Natural killer cell (primary cell): ENCODE measurements around the gene TECTA. TPM values are rescaled to one million over a fixed set of nuclear protein-coding genes. Genes with fewer than 3 reads are reported as not detected.

Source experiments
- ATAC-seq, 3 donors: fragments of 150-1000 bp in 2 of 3; fragments of 200-7000 bp in 1 of 3; cut with Tn5 transposase; 1 replicate in 1 of 3; 2 replicates in 2 of 3; pipeline ENCODE4 v1.10.0; 2021; ENCODE audit warnings: mild to moderate bottlenecking in 2 of 3, moderate library complexity in 2 of 3
- DNase-seq, 2 donors: peaks; one replicate each; pipeline versions ENCODE4 v3.0.0 to v3.0.0-alpha.2; 2013 to 2021; ENCODE audit warnings: mixed read lengths in 1 of 2
- H3K27ac ChIP-seq: one replicate; pipeline ENCODE4 v1.5.1; 2013; ENCODE audit warnings: mild to moderate bottlenecking, low read length
- H3K27me3 ChIP-seq: one replicate; pipeline ENCODE4 v1.6.1; 2013; ENCODE audit warnings: low read length; ENCODE audit not compliant: control insufficient read depth, insufficient read depth
- H3K36me3 ChIP-seq: one replicate; pipeline ENCODE4 v1.6.1; 2013; ENCODE audit warnings: low read length; ENCODE audit not compliant: control insufficient read depth, insufficient read depth
- H3K4me1 ChIP-seq: one replicate; pipeline ENCODE4 v1.6.1; 2013; ENCODE audit warnings: low read length; ENCODE audit not compliant: control insufficient read depth, insufficient read depth
- H3K4me3 ChIP-seq: one replicate; pipeline ENCODE4 v1.5.1; 2013; ENCODE audit warnings: low read length
- H3K9me3 ChIP-seq: one replicate; pipeline ENCODE4 v1.6.1; 2013; ENCODE audit warnings: low read length; ENCODE audit not compliant: control insufficient read depth, insufficient read depth
- H3K27ac Mint-ChIP-seq, 2 donors: one replicate each; pipeline ENCODE4 v1.8.0; 2022; ENCODE audit warnings: mild to moderate bottlenecking in 2 of 2, mixed read lengths in 2 of 2, moderate library complexity in 1 of 2
- H3K27me3 Mint-ChIP-seq, 2 donors: one replicate each; pipeline ENCODE4 v1.8.0; 2022; ENCODE audit warnings: low read depth in 2 of 2, mixed read lengths in 2 of 2
- H3K36me3 Mint-ChIP-seq: one replicate; pipeline ENCODE4 v1.8.0; 2022; ENCODE audit warnings: mixed read lengths
- H3K4me1 Mint-ChIP-seq, 2 donors: one replicate each; pipeline ENCODE4 v1.8.0; 2022; ENCODE audit warnings: mixed read lengths in 2 of 2
- H3K4me3 Mint-ChIP-seq: one replicate; pipeline ENCODE4 v1.8.0; 2022; ENCODE audit warnings: mild to moderate bottlenecking, moderate library complexity, mixed read lengths
- H3K9me3 Mint-ChIP-seq, 2 donors: one replicate each; pipeline ENCODE4 v1.8.0; 2022; ENCODE audit warnings: mixed read lengths in 2 of 2
- CTCF ChIP-seq: fragments of 200-600 bp; IDR thresholded peaks from one replicate; pipeline ENCODE4 v1.8.0; 2022; ENCODE audit warnings: antibody characterized with exemption
- WGBS: methylation state at CpG from one replicate; pipeline ENCODE4 v1.1.7; 2013; ENCODE audit warnings: missing lambda C conversion rate; ENCODE audit not compliant: insufficient coverage; 5-methylcytosine and 5-hydroxymethylcytosine counted together
- intact Hi-C: fragments of 100-400 bp; cut with micrococcal nuclease; formaldehyde crosslinking; loops from one replicate; pipeline ENCODE4 v1.14.2; 2022
- total RNA-seq, 4 donors: library from RNA; stranded (reverse); fragments of 120-200 nt in 1 of 4; gene quantifications; one replicate each; pipeline versions ENCODE4 v1.2.3 to v1.2.4, GENCODE V29; 2013 to 2022

TECTA gene
- total RNA-seq, 3 donors from 2014 or later (not counting 1 experiment from before 2014, with no cell fraction given): 0.50 to 0.57 (median 0.56) TPM

- H3K27ac Mint-ChIP-seq: no peak overlapping the region
- Histone ChIP-seq H3K9me3 (no peaks in the 10 kb centered on the region), H3K27me3 (peaks cover 6% of the 10 kb centered on the region), H3K4me1 (no peaks in the 10 kb centered on the region), H3K36me3 (no peaks in the 10 kb centered on the region), H3K27ac (no peak overlapping the region), H3K4me3 (no peak overlapping the region)
- peak; percentile 28 to 83 for DNase-seq
- intact Hi-C loops: loop anchor here (1.0 to 2.0 kb wide), 2 partner anchors 684 to 860 kb away; partner anchors contain the start of gene GRIK4
- H3K27me3 Mint-ChIP-seq: peaks cover 26 to 35% of the 10 kb centered on the region in 2 donors
- H3K4me3 Mint-ChIP-seq: no peak overlapping the region
- 29% methylated on average over 8 of the region's 13 CpGs for WGBS
- H3K36me3 Mint-ChIP-seq: no peaks in the 10 kb centered on the region
- H3K9me3 Mint-ChIP-seq: no peaks in the 10 kb centered on the region
- peak; percentile 86 to 92 (median 88) for ATAC-seq
- TF ChIP-seq CTCF: peak; percentile 89
- peaks cover 0 to 6% of the 10 kb centered on the region in 2 donors for H3K4me1 Mint-ChIP-seq
Observed at GRCh38 chr11:121194731-121195596, 93.9 kb downstream of the TECTA start.

DNA sequence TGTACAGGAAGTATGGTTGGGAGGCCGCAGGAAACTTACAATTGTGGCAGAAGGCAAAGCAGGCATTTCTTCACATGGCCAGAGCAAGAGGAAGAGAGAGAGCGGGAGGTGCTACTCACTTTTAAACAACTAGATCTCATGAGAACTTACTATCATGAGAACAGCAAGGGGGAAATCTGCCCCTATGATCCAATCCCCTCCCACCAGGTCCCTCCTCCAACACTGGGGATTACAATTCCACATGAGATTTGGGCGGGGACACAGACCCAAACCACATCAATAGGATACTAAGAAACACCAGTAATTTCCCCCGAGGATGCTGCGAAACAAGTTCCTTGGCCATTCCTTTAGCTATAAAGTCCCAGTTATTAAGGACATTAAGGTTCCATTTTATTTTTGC, 97.4 kb downstream of the TECTA start:
- intact Hi-C loops: no loop called here
- peaks cover 0 to 6% of the 10 kb centered on the region in 2 donors for H3K4me1 Mint-ChIP-seq

DNA sequence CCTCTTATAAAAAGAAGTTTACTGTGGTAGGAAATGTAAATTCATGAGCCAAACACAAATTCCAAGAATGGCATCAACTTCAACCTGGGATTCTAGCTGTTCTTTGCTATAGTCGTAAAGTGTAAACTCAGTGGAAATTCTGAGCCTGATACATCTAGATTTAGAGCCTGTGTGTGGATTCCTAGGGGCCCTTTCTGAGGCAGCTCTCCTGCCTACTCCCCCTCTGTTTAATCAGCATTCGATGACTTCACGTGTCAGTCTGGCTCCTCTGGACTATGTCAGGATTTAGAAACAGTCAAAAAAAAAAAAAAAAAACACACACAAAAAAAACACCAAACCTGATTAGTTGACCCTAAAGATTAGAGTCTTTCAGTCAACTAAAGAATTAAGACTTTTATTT, 98.5 kb downstream of the TECTA start:
- Mint-ChIP-seq H3K4me1 (peaks cover 0 to 5% of the 10 kb centered on the region in 2 donors), H3K27ac (no peak overlapping the region), H3K9me3 (no peaks in the 10 kb centered on the region), H3K4me3 (no peak overlapping the region), H3K27me3 (peaks cover 25 to 32% of the 10 kb centered on the region in 2 donors), H3K36me3 (no peaks in the 10 kb centered on the region)
- Histone ChIP-seq H3K27ac (no peak overlapping the region), H3K36me3 (no peaks in the 10 kb centered on the region), H3K4me1 (no peaks in the 10 kb centered on the region), H3K9me3 (no peaks in the 10 kb centered on the region), H3K4me3 (no peak overlapping the region), H3K27me3 (peaks cover 6% of the 10 kb centered on the region)
- TF ChIP-seq CTCF: no peak
- DNase-seq (no peak), ATAC-seq (no peak)
- 90% methylated on average over 3 of the region's 3 CpGs for WGBS
- intact Hi-C loops: no loop called here

More for the DNA sequence above, 97.4 kb downstream of the TECTA start:
- H3K27me3 ChIP-seq: peaks cover 6% of the 10 kb centered on the region
- no peaks in the 10 kb centered on the region for H3K36me3 Mint-ChIP-seq
- DNase-seq (no peak), ATAC-seq (no peak)
- H3K9me3 ChIP-seq: no peaks in the 10 kb centered on the region
- H3K4me3 ChIP-seq: no peak overlapping the region
- H3K27ac ChIP-seq: no peak overlapping the region
- peaks cover 25 to 26% of the 10 kb centered on the region in 2 donors for H3K27me3 Mint-ChIP-seq
- 81% methylated on average over 4 of the region's 5 CpGs for WGBS
- H3K4me1 ChIP-seq: no peaks in the 10 kb centered on the region
- H3K27ac Mint-ChIP-seq: no peak overlapping the region
- H3K9me3 Mint-ChIP-seq: no peaks in the 10 kb centered on the region
- H3K4me3 Mint-ChIP-seq: no peak overlapping the region
- TF ChIP-seq CTCF: no peak
- H3K36me3 ChIP-seq: no peaks in the 10 kb centered on the region
